Fibroblast of lung (primary cell): ENCODE data around the gene ARFGAP1. TPM values are rescaled to one million over a fixed set of nuclear protein-coding genes. Genes with fewer than 3 reads are reported as not detected.

Experiments
- DNase-seq, 2 donors: peaks; one replicate each; pipeline versions ENCODE4 v3.0.0 to v3.0.0-alpha.2; 2010; ENCODE audit warnings: low read depth in 2 of 2
- H2AFZ ChIP-seq: 2 replicates; pipeline ENCODE4 v1.5.1; 2012; ENCODE audit warnings: low read length, control low read depth, inconsistent platforms
- H3K27ac ChIP-seq: 2 replicates; pipeline ENCODE4 v1.5.1; 2011; ENCODE audit warnings: low read length, control low read depth; ENCODE audit not compliant: insufficient read depth
- H3K27me3 ChIP-seq: 2 replicates; pipeline ENCODE4 v1.5.1; 2011; ENCODE audit warnings: mild to moderate bottlenecking, low read length; ENCODE audit not compliant: control insufficient read depth, insufficient read depth
- H3K36me3 ChIP-seq: 2 replicates; pipeline ENCODE4 v1.5.1; 2011; ENCODE audit warnings: low read length; ENCODE audit not compliant: control insufficient read depth, insufficient read depth
- H3K4me1 ChIP-seq: 2 replicates; pipeline ENCODE4 v1.5.1; 2011; ENCODE audit warnings: low read length; ENCODE audit not compliant: control insufficient read depth, insufficient read depth; ENCODE audit errors: extremely low read depth
- H3K4me2 ChIP-seq: 2 replicates; pipeline ENCODE4 v1.5.1; 2011; ENCODE audit warnings: low read length, control low read depth; ENCODE audit not compliant: insufficient read depth; ENCODE audit errors: extremely low read depth
- H3K4me3 ChIP-seq, 4 experiments: fragments of 200-600 bp in 1 of 4; sonication (generic) in 1 of 4; replicated peaks in 1 of 4; 2 replicates each; pipeline ENCODE4 v1.5.1; 2011 to 2016; ENCODE audit warnings: low read length in 4 of 4, low read depth in 3 of 4, mild to moderate bottlenecking in 3 of 4, control low read depth in 2 of 4, inconsistent platforms in 1 of 4, mixed read lengths in 1 of 4; ENCODE audit not compliant: insufficient read depth in 1 of 4; ENCODE audit errors: control extremely low read depth in 1 of 4
- H3K79me2 ChIP-seq: 2 replicates; pipeline ENCODE4 v1.5.1; 2012; ENCODE audit warnings: mild to moderate bottlenecking, low read length, inconsistent platforms; ENCODE audit not compliant: control insufficient read depth, insufficient read depth
- H3K9ac ChIP-seq: 2 replicates; pipeline ENCODE4 v1.5.1; 2011; ENCODE audit warnings: mild to moderate bottlenecking, low read length, control low read depth; ENCODE audit not compliant: insufficient read depth
- H3K9me3 ChIP-seq: 2 replicates; pipeline ENCODE4 v1.5.1; 2012; ENCODE audit warnings: low read depth, low read length; ENCODE audit not compliant: control insufficient read depth, insufficient read depth
- H4K20me1 ChIP-seq: 2 replicates; pipeline ENCODE4 v1.5.1; 2011; ENCODE audit warnings: low read length; ENCODE audit not compliant: control insufficient read depth, insufficient read depth; ENCODE audit errors: extremely low read depth
- CTCF ChIP-seq, 2 donors: IDR thresholded peaks in 1 of 2; conservative IDR thresholded peaks in 1 of 2; 1 replicate in 1 of 2; 2 replicates in 1 of 2; pipeline ENCODE4 v1.5.1; 2011 to 2012; ENCODE audit warnings: low read length in 2 of 2, control low read depth in 1 of 2, inconsistent platforms in 1 of 2, low read depth in 1 of 2, mild to moderate bottlenecking in 1 of 2
- EZH2 ChIP-seq: IDR thresholded peaks from 2 replicates; pipeline ENCODE4 v1.5.1; 2012; ENCODE audit warnings: low read length, control low read depth, mild to moderate bottlenecking; ENCODE audit errors: missing control alignments
- polyA plus RNA-seq, 2 donors: library from polyadenylated mRNA; depleted of rRNA in 1 of 2; stranded (reverse) in 1 of 2; unstranded in 1 of 2; fragments of >200 nt; gene quantifications; 2 replicates each; pipeline ENCODE4 v1.2.1, GENCODE V29; 2011 to 2012; ENCODE audit warnings: missing spikeins in 1 of 2
- total RNA-seq: library from RNA; depleted of rRNA; stranded (reverse); fragments of >200 nt; gene quantifications from 2 replicates; pipeline ENCODE4 v1.2.1, GENCODE V29; 2014

Gene ARFGAP1
- total and polyA plus RNA-seq, 2 donors (not counting 1 experiment from before 2014, with no cell fraction given) = 37.6 to 42.9 TPM

- H3K36me3 ChIP-seq = no peaks in the 10 kb centered on the region
- H3K27me3 ChIP-seq = peaks cover 47% of the 10 kb centered on the region
- no peak overlapping the region for H3K27ac ChIP-seq
- no peaks in the 10 kb centered on the region for H4K20me1 ChIP-seq
- no peaks in the 10 kb centered on the region for H3K79me2 ChIP-seq
- H3K9me3 ChIP-seq = no peaks in the 10 kb centered on the region
- H2AFZ ChIP-seq = no peak overlapping the region
- H3K9ac ChIP-seq = no peak overlapping the region
- H3K4me1 ChIP-seq = no peaks in the 10 kb centered on the region
- no peak for TF ChIP-seq CTCF (conservative IDR thresholded peaks at IDR 0.05 in 1 of 2, IDR thresholded peaks at IDR 0.05 in 1 of 2; ENCODE audit: low read depth in 1 of 2, low read length in 2 of 2)
- TF ChIP-seq EZH2 = no peak
- no peak overlapping the region for H3K4me2 ChIP-seq
- H3K4me3 ChIP-seq = no peak overlapping the region
- DNase-seq = no peak
Observed at GRCh38 chr20:63259734-63260460, 12.7 kb upstream of the ARFGAP1 start.

GRCh38 chr20:63260521-63260920 lies 12.1 kb upstream of the ARFGAP1 start:
- no peak overlapping the region for H3K4me3 ChIP-seq
- no peaks in the 10 kb centered on the region for H3K36me3 ChIP-seq
- no peaks in the 10 kb centered on the region for H4K20me1 ChIP-seq
- no peaks in the 10 kb centered on the region for H3K4me1 ChIP-seq
- no peaks in the 10 kb centered on the region for H3K9me3 ChIP-seq
- no peaks in the 10 kb centered on the region for H3K79me2 ChIP-seq
- H3K27ac ChIP-seq = no peak overlapping the region
- no peak overlapping the region for H2AFZ ChIP-seq
- no peak overlapping the region for H3K9ac ChIP-seq
- no peak for TF ChIP-seq EZH2
- TF ChIP-seq CTCF (conservative IDR thresholded peaks at IDR 0.05 in 1 of 2, IDR thresholded peaks at IDR 0.05 in 1 of 2; ENCODE audit: low read depth in 1 of 2, low read length in 2 of 2) = no peak
- no peak overlapping the region for H3K4me2 ChIP-seq
- peaks cover 41% of the 10 kb centered on the region for H3K27me3 ChIP-seq
- no peak for DNase-seq

GRCh38 chr20:63261060-63261794 lies 11.4 kb upstream of the ARFGAP1 start:
- no peak overlapping the region for H3K4me3 ChIP-seq
- H3K79me2 ChIP-seq = no peaks in the 10 kb centered on the region
- no peak overlapping the region for H3K4me2 ChIP-seq
- H4K20me1 ChIP-seq = no peaks in the 10 kb centered on the region
- H3K27ac ChIP-seq = no peak overlapping the region
- no peaks in the 10 kb centered on the region for H3K9me3 ChIP-seq
- H3K4me1 ChIP-seq = no peaks in the 10 kb centered on the region
- H3K9ac ChIP-seq = no peak overlapping the region
- DNase-seq = peak in 1 of 2 donors; percentile 17
- no peak overlapping the region for H2AFZ ChIP-seq
- no peaks in the 10 kb centered on the region for H3K36me3 ChIP-seq
- peaks cover 40% of the 10 kb centered on the region for H3K27me3 ChIP-seq
- TF ChIP-seq CTCF (conservative IDR thresholded peaks at IDR 0.05 in 1 of 2, IDR thresholded peaks at IDR 0.05 in 1 of 2; ENCODE audit: low read depth in 1 of 2, low read length in 2 of 2) (no peak), EZH2 (peak; percentile 17)
